Measurements from ENCODE around the gene CASKIN1. TPM values are rescaled to one million over a fixed set of nuclear protein-coding genes. Genes with fewer than 3 reads are reported as not detected.

CASKIN1 gene
- total and polyA plus RNA-seq, 2 of the 8 experiments (the other 6 are each of a cell fraction or from before 2014, with no cell fraction given), result 1.2 to 6.4 TPM

DNA sequence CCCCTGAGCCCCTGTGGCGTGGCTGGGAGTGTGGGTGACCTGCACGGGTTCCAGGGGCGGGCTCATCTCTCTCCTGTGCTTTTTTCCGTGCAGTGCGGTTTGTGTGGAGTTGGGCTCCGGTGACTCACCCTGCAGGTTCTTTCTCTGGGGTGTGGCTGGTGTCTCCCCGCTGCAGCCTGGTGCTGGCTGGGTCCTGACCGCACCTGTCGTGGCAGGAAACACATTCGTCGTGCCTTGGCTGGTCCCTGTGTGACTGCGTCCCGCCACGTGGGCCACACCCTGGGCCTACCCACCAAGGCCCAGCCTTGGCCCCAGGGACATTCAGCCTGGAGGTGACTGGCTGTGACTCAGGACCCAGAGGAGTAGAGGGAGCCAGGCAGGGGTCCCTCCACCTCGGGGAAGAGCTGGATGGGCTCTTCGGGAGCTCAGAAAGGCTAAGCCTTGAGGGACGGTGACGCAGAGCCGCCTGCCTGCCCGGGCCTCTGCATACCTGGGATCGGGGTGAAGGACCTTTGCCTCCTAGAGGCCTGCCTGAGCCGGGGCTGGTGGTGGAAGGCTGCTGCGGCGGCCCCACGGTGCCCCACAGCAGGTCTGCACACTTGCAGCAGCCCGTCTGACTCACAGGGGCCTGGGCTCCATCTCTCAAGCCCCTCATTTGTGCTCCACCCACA, 33.1 kb downstream of the CASKIN1 start (continued):
- no peak for TF ChIP-seq EP300 (IDR thresholded peaks at IDR 0.05; ENCODE audit: borderline replicate concordance in 1 of 2, low read depth in 2 of 2, low read length in 2 of 2)
- TF ChIP-seq HDAC2 (IDR thresholded peaks at IDR 0.05; ENCODE audit: borderline replicate concordance in 1 of 2, low read depth in 2 of 2, low read length in 2 of 2), result no peak
- TF ChIP-seq POLR2AphosphoS5 (IDR thresholded peaks at IDR 0.05; ENCODE audit: low read depth, low read length), result no peak
- TF ChIP-seq SUZ12 (IDR thresholded peaks at IDR 0.05; ENCODE audit: low read length), result no peak
- no peak for TF ChIP-seq SRF (IDR thresholded peaks at IDR 0.05; ENCODE audit: low read depth, low read length)
- no peak for TF ChIP-seq TCF12 (IDR thresholded peaks at IDR 0.05; ENCODE audit: low read depth, low read length)
- TF ChIP-seq JUN (IDR thresholded peaks at IDR 0.05; ENCODE audit: low read depth, low read length), result no peak

All from H1 (cell line).